T47D (cell line): ENCODE data around the gene PDE9A.
A peak's percentile ranks its signal among the peaks of the same experiment; 100 is the strongest.
"Not testable (repeated sequence)": the region's sequence is repeated elsewhere in the genome, so short reads cannot be mapped to it uniquely, and the experiment has no call there.

Experiments used
- DNase-seq, 2 experiments: peaks; one replicate each; pipeline versions ENCODE4 v3.0.0 to v3.0.0-alpha.2; 2011 to 2012; ENCODE audit warnings: low read depth in 1 of 2, low spot score in 1 of 2
- JUND ChIP-seq: IDR thresholded peaks from 2 replicates; pipeline ENCODE4 v1.6.1; 2012; ENCODE audit warnings: low read depth
- in situ Hi-C: cut with HindIII; loops from 2 replicates; pipeline ENCODE4 v1.10.0; 2016; ENCODE audit warnings: low sequenced_read_pairs, low pct_unique_long_range_greater_than_20kb

The PDE9A gene

GRCh38 chr21:42796327-42797062 lies 143.1 kb downstream of the PDE9A start:
- in situ Hi-C loops: no loop called here
- no peak for TF ChIP-seq JUND
- DNase-seq: no peak

- in situ Hi-C loops: no loop called here
- TF ChIP-seq JUND: no peak
- no peak for DNase-seq
These were observed 144.1 kb downstream of the PDE9A start for GRCh38 chr21:42797522-42797921.

- no peak for TF ChIP-seq JUND
- in situ Hi-C loops: no loop called here
These were observed 144.7 kb downstream of the PDE9A start for GRCh38 chr21:42798106-42798505.

GRCh38 chr21:42799516-42799915 lies 146.1 kb downstream of the PDE9A start:
- TF ChIP-seq JUND: no peak
- DNase-seq: no peak
- in situ Hi-C loops: no loop called here

More at GRCh38 chr21:42798106-42798505, 144.7 kb downstream of the PDE9A start:
- no peak for DNase-seq

- no peak for DNase-seq
- in situ Hi-C loops: no loop called here
- TF ChIP-seq JUND: no peak
These were observed 146.5 kb downstream of the PDE9A start for GRCh38 chr21:42799948-42800347.

GRCh38 chr21:42801616-42802015 lies 148.2 kb downstream of the PDE9A start:
- in situ Hi-C loops, DNase-seq: not testable (repeated sequence)

GRCh38 chr21:42806509-42807140 lies 153.2 kb downstream of the PDE9A start:
- in situ Hi-C loops: no loop called here

GRCh38 chr21:42807293-42807895 lies 154.0 kb downstream of the PDE9A start:
- DNase-seq, in situ Hi-C loops: not testable (repeated sequence)

More at GRCh38 chr21:42806509-42807140, 153.2 kb downstream of the PDE9A start:
- TF ChIP-seq JUND: no peak
- no peak for DNase-seq

GRCh38 chr21:42807938-42808613 lies 154.7 kb downstream of the PDE9A start:
- TF ChIP-seq JUND: no peak
- no peak for DNase-seq
- in situ Hi-C loops: no loop called here

- in situ Hi-C loops: no loop called here
- TF ChIP-seq JUND: no peak
These were observed 155.8 kb downstream of the PDE9A start for GRCh38 chr21:42809171-42809570.

GRCh38 chr21:42809577-42810475 lies 156.4 kb downstream of the PDE9A start:
- no peak for TF ChIP-seq JUND
- in situ Hi-C loops: no loop called here

More at GRCh38 chr21:42809171-42809570, 155.8 kb downstream of the PDE9A start:
- DNase-seq: no peak

GRCh38 chr21:42811960-42812359 lies 158.5 kb downstream of the PDE9A start:
- no peak for TF ChIP-seq JUND
- in situ Hi-C loops: no loop called here
- DNase-seq: no peak

More at GRCh38 chr21:42809577-42810475, 156.4 kb downstream of the PDE9A start:
- DNase-seq: no peak

GRCh38 chr21:42812528-42813241 lies 159.3 kb downstream of the PDE9A start:
- DNase-seq: peak in 1 of 2 experiments; percentile 60
- in situ Hi-C loops: not testable (repeated sequence)
